Endothelial cell of umbilical vein (primary cell): ENCODE data around the gene MED13. TPM values are rescaled to one million over a fixed set of nuclear protein-coding genes. Genes with fewer than 3 reads are reported as not detected.

Source experiments
- BruUV-seq: library from RNA; stranded (reverse); fragments of 400-500 nt; replicated peaks from 2 replicates; lab custom pipeline; 2021; lab: Mats Ljungman, UMichigan
- CTCF ChIA-PET: fragments of 300-600, 350-600 bp; sonication (Branson Sonifier 250); formaldehyde crosslinking; loops from one replicate; lab custom pipeline; 2021; ENCODE audit warnings: antibody characterized with exemption, inconsistent platforms; lab: Charles Lee
- POLR2A ChIA-PET: fragments of 300-600, 350-600 bp; sonication (Branson Sonifier 250); formaldehyde crosslinking; loops from one replicate; lab custom pipeline; 2021; ENCODE audit warnings: antibody characterized with exemption, inconsistent platforms; lab: Charles Lee
- DNase-seq: peaks from one replicate; pipeline ENCODE4 v3.0.0-alpha.2; 2011; ENCODE audit warnings: low read depth, low spot score
- FAIRE-seq: peaks from 2 replicates; lab custom pipeline; 2011; peaks lifted over from hg19 to GRCh38; lab: Jason Lieb, UNC
- H2AFZ ChIP-seq: 2 replicates; pipeline ENCODE4 v1.6.0; 2012; ENCODE audit warnings: low read depth, low read length, control low read depth, inconsistent platforms
- H3K27ac ChIP-seq: 2 replicates; pipeline ENCODE4 v1.5.1; 2011; ENCODE audit warnings: low read depth, mild to moderate bottlenecking, control low read depth, low read length, moderate library complexity; ENCODE audit not compliant: insufficient read depth
- H3K27me3 ChIP-seq, 2 experiments: 2 replicates each; pipeline versions ENCODE4 v1.6.0 to v1.6.1; 2011; ENCODE audit warnings: low read length in 2 of 2, mixed read lengths in 1 of 2; ENCODE audit not compliant: control insufficient read depth in 2 of 2, insufficient read depth in 2 of 2
- H3K36me3 ChIP-seq, 2 experiments: 2 replicates in 1 of 2; 3 replicates in 1 of 2; pipeline ENCODE4 v1.5.1; 2011; ENCODE audit warnings: low read length in 2 of 2, mild to moderate bottlenecking in 1 of 2, moderate library complexity in 1 of 2; ENCODE audit not compliant: control insufficient read depth in 2 of 2, insufficient read depth in 2 of 2; ENCODE audit errors: extremely low read depth in 1 of 2
- H3K4me1 ChIP-seq: 3 replicates; pipeline ENCODE4 v1.5.1; 2011; ENCODE audit warnings: mild to moderate bottlenecking, low read length; ENCODE audit not compliant: control insufficient read depth, insufficient read depth; ENCODE audit errors: extremely low read depth
- H3K4me2 ChIP-seq: 2 replicates; pipeline ENCODE4 v1.6.1; 2011; ENCODE audit warnings: low read length, control low read depth, mixed read lengths; ENCODE audit not compliant: insufficient read depth
- H3K4me3 ChIP-seq, 3 experiments: fragments of 200-600 bp in 1 of 3; sonication (generic), shearing (Covaris generic) in 1 of 3; replicated peaks in 1 of 3; 2 replicates each; pipeline ENCODE4 v1.5.1; 2011 to 2016; ENCODE audit warnings: control low read depth in 3 of 3, low read length in 3 of 3, mild to moderate bottlenecking in 2 of 3, inconsistent platforms in 1 of 3, low read depth in 1 of 3, moderate library complexity in 1 of 3; ENCODE audit not compliant: insufficient read depth in 1 of 3
- H3K79me2 ChIP-seq: 2 replicates; pipeline ENCODE4 v1.6.0; 2012; ENCODE audit warnings: low read length, inconsistent platforms; ENCODE audit not compliant: control insufficient read depth, insufficient read depth
- H3K9ac ChIP-seq: replicated peaks from 2 replicates; pipeline ENCODE3; 2011; ENCODE audit warnings: low read length, control low read depth; ENCODE audit not compliant: insufficient read depth; ENCODE audit errors: extremely low read depth
- H3K9me1 ChIP-seq: replicated peaks from 3 replicates; pipeline ENCODE4 v1.6.0; 2011; ENCODE audit warnings: mild to moderate bottlenecking, low read length; ENCODE audit not compliant: control insufficient read depth, insufficient read depth; ENCODE audit errors: extremely low read depth
- H3K9me3 ChIP-seq: replicated peaks from 2 replicates; pipeline ENCODE4 v1.5.1; 2012; ENCODE audit warnings: low read length, inconsistent platforms; ENCODE audit not compliant: control insufficient read depth, insufficient read depth
- H4K20me1 ChIP-seq: replicated peaks from 2 replicates; pipeline ENCODE3; 2011; ENCODE audit warnings: mild to moderate bottlenecking, low read length; ENCODE audit not compliant: control insufficient read depth, insufficient read depth; ENCODE audit errors: extremely low read depth
- CTCF ChIP-seq, 2 donors: IDR thresholded peaks; 1 replicate in 1 of 2; 2 replicates in 1 of 2; pipeline ENCODE4 v1.5.1; 2011; ENCODE audit warnings: low read length in 2 of 2, mild to moderate bottlenecking in 2 of 2, moderate library complexity in 2 of 2, control low read depth in 1 of 2, inconsistent platforms in 1 of 2, low read depth in 1 of 2; ENCODE audit not compliant: insufficient read depth in 1 of 2; ENCODE audit errors: extremely low read depth in 1 of 2
- EZH2 ChIP-seq: IDR thresholded peaks from 2 replicates; pipeline ENCODE4 v1.6.1; 2012; ENCODE audit warnings: borderline replicate concordance, low read depth, mild to moderate bottlenecking, moderate library complexity, low read length, inconsistent platforms; ENCODE audit not compliant: severe bottlenecking
- FOS ChIP-seq: IDR thresholded peaks from 2 replicates; pipeline ENCODE4 v1.6.1; 2011; ENCODE audit warnings: mild to moderate bottlenecking, low read length, moderate library complexity, borderline replicate concordance; ENCODE audit not compliant: insufficient read depth
- GATA2 ChIP-seq: IDR thresholded peaks from 2 replicates; pipeline ENCODE4 v1.7.0; 2011; ENCODE audit warnings: low read depth, mild to moderate bottlenecking, moderate library complexity, mixed read lengths, low read length; ENCODE audit not compliant: insufficient read length, insufficient read depth
- JUN ChIP-seq: IDR thresholded peaks from 2 replicates; pipeline ENCODE4 v1.6.1; 2011; ENCODE audit warnings: borderline replicate concordance, low read depth; ENCODE audit not compliant: insufficient read length, insufficient read depth
- MAX ChIP-seq: IDR thresholded peaks from 2 replicates; pipeline ENCODE4 v1.6.1; 2011; ENCODE audit not compliant: insufficient read depth, insufficient read length
- MYC ChIP-seq: IDR thresholded peaks from one replicate; pipeline ENCODE4 v1.6.1; 2011; ENCODE audit warnings: mild to moderate bottlenecking, low read depth, low read length
- POLR2A ChIP-seq: IDR thresholded peaks from 2 replicates; pipeline ENCODE4 v1.6.1; 2012; ENCODE audit warnings: low read depth, mild to moderate bottlenecking, control low read depth, low read length
- POLR2AphosphoS5 ChIP-seq: IDR thresholded peaks from 2 replicates; pipeline ENCODE4 v1.6.1; 2012; ENCODE audit warnings: low read depth, mild to moderate bottlenecking, control low read depth, low read length, moderate library complexity; ENCODE audit not compliant: insufficient read depth
- dilution Hi-C: fragments of 300-500 bp; cut with MboI; formaldehyde crosslinking; loops from one replicate; pipeline ENCODE4 v1.15.0; 2019; ENCODE audit warnings: low sequenced_read_pairs; ENCODE audit not compliant: extremely low pct_ligation_motif_present
- intact Hi-C: fragments of 100-400 bp; cut with micrococcal nuclease; formaldehyde crosslinking; loops from one replicate; pipeline ENCODE4 v1.10.0; 2022
- polyA plus RNA-seq, 4 experiments: library from polyadenylated mRNA; depleted of rRNA in 3 of 4; stranded (reverse) in 3 of 4; unstranded in 1 of 4; fragments of >200 nt; gene quantifications; 2 replicates each; pipeline versions ENCODE4 v1.2.1 to v1.2.3, GENCODE V29; 2011 to 2012; ENCODE audit warnings: missing spikeins in 1 of 4
- total RNA-seq: library from RNA; stranded (reverse); gene quantifications from 2 replicates; pipeline ENCODE4 v1.2.3, GENCODE V29; 2021

The MED13 gene
- total and polyA plus RNA-seq, 2 donors (not counting 3 experiments of a cell fraction or from before 2014, with no cell fraction given) = 11.6 to 49.6 TPM

- FAIRE-seq = no peak
- H3K79me2 ChIP-seq = no peaks in the 10 kb centered on the region
- no TSS peak for BruUV-seq
- intact Hi-C loops = no loop called here
- H2AFZ ChIP-seq = no peak overlapping the region
- peaks cover 9% of the 10 kb centered on the region for H3K4me1 ChIP-seq
- POLR2A ChIA-PET = no interaction called here
- no peaks in the 10 kb centered on the region for H4K20me1 ChIP-seq
- no peaks in the 10 kb centered on the region for H3K27me3 ChIP-seq
- H3K9me3 ChIP-seq = no peaks in the 10 kb centered on the region
- CTCF ChIA-PET = interaction anchor here (0.8 kb wide), 1 partner anchor 13 kb away, joined by 3 read pairs; no protein-coding TSS in a partner anchor
- H3K27ac ChIP-seq = no peak overlapping the region
- no peak for DNase-seq
- no peak for TF ChIP-seq POLR2A
- TF ChIP-seq MAX = no peak
- no peak for TF ChIP-seq FOS
- TF ChIP-seq POLR2AphosphoS5 = no peak
- TF ChIP-seq EZH2 = no peak
- no peak for TF ChIP-seq MYC
- no peak for TF ChIP-seq CTCF (IDR thresholded peaks at IDR 0.05; ENCODE audit: extremely low read depth in 1 of 2, insufficient read depth in 1 of 2, low read depth in 1 of 2, low read length in 2 of 2)
- TF ChIP-seq GATA2 = no peak
- TF ChIP-seq JUN = no peak
- no peak overlapping the region for H3K9ac ChIP-seq
- no peaks in the 10 kb centered on the region for H3K9me1 ChIP-seq
- no peak overlapping the region for H3K4me2 ChIP-seq
- dilution Hi-C loops = no loop called here
- H3K4me3 ChIP-seq = no peak overlapping the region
- H3K36me3 ChIP-seq = no peaks in the 10 kb centered on the region
These were observed 31.3 kb upstream of the MED13 start for GRCh38 chr17:62096401-62096670.
